PC-9 (cell line): Measurements from ENCODE around the gene ARHGAP42. TPM values are rescaled to one million over a fixed set of nuclear protein-coding genes. Genes with fewer than 3 reads are reported as not detected.

Source experiments
- BruUV-seq: library from RNA; stranded (reverse); fragments of 400-500 nt; replicated peaks from 2 replicates; lab custom pipeline; 2021; lab: Mats Ljungman, UMichigan
- CTCF ChIA-PET: fragments of 300-600 bp; sonication (Branson Sonifier 250); formaldehyde crosslinking; loops from one replicate; lab custom pipeline; 2022; ENCODE audit warnings: antibody characterized with exemption; lab: Charles Lee
- POLR2A ChIA-PET: fragments of 300-600 bp; sonication (Branson Sonifier 250); formaldehyde crosslinking; loops from one replicate; lab custom pipeline; 2022; ENCODE audit warnings: antibody characterized with exemption; ENCODE audit not compliant: unreplicated experiment; lab: Charles Lee
- DNase-seq, 2 experiments: peaks; one replicate each; pipeline versions ENCODE4 v3.0.0 to v3.0.0-alpha.2; 2015 to 2022; ENCODE audit warnings: mixed read lengths in 1 of 2
- H2AFZ ChIP-seq: fragments of 200-600 bp; sonication (generic); 2 replicates; pipeline ENCODE4 v1.8.1; 2017; ENCODE audit warnings: antibody characterized with exemption
- H3F3A ChIP-seq: fragments of 200-600 bp; sonication (generic); 2 replicates; pipeline ENCODE4 v1.8.1; 2017; ENCODE audit warnings: antibody characterized with exemption, mild to moderate bottlenecking, low read depth; ENCODE audit not compliant: insufficient read depth
- H3K27ac ChIP-seq: fragments of 200-600 bp; sonication (generic); 2 replicates; pipeline ENCODE4 v1.6.1; 2016; ENCODE audit warnings: mixed run types
- H3K27me3 ChIP-seq: fragments of 200-600 bp; sonication (generic); 2 replicates; pipeline ENCODE4 v1.6.1; 2016; ENCODE audit warnings: low read depth, mixed run types; ENCODE audit not compliant: insufficient read depth
- H3K36me3 ChIP-seq: fragments of 200-600 bp; sonication (generic); 2 replicates; pipeline ENCODE4 v1.6.1; 2016; ENCODE audit warnings: low read depth, mixed run types
- H3K4me1 ChIP-seq: fragments of 200-600 bp; sonication (generic); replicated peaks from 2 replicates; pipeline ENCODE4 v1.6.1; 2016; ENCODE audit warnings: mixed run types; ENCODE audit not compliant: insufficient read depth
- H3K4me2 ChIP-seq: fragments of 200-600 bp; sonication (generic); 2 replicates; pipeline ENCODE4 v1.6.1; 2017; ENCODE audit warnings: mixed run types
- H3K4me3 ChIP-seq: fragments of 200-600 bp; sonication (generic); 2 replicates; pipeline ENCODE4 v1.6.1; 2016; ENCODE audit warnings: mixed run types
- H3K79me2 ChIP-seq: fragments of 200-600 bp; sonication (generic); 2 replicates; pipeline ENCODE4 v1.6.1; 2017; ENCODE audit warnings: low read depth, mixed run types
- H3K9me2 ChIP-seq: fragments of 200-600 bp; sonication (generic); 2 replicates; pipeline ENCODE4 v1.8.1; 2017; ENCODE audit warnings: mild to moderate bottlenecking; ENCODE audit not compliant: insufficient read depth
- H3K9me3 ChIP-seq: fragments of 200-600 bp; sonication (generic); 2 replicates; pipeline ENCODE4 v1.8.1; 2016; ENCODE audit warnings: low read depth; ENCODE audit not compliant: insufficient read depth
- H4K20me1 ChIP-seq: fragments of 200-600 bp; sonication (generic); 2 replicates; pipeline ENCODE4 v1.8.1; 2017; ENCODE audit not compliant: insufficient read depth
- CTCF ChIP-seq: fragments of 200-600 bp; sonication (generic); conservative IDR thresholded peaks from 2 replicates; pipeline ENCODE4 v1.6.1; 2017; ENCODE audit warnings: mixed run types, antibody characterized with exemption, mild to moderate bottlenecking, moderate library complexity
- EZH2 ChIP-seq: fragments of 200-600 bp; sonication (generic); IDR thresholded peaks from 2 replicates; pipeline ENCODE4 v1.8.0; 2017; ENCODE audit warnings: antibody characterized with exemption, low read depth
- intact Hi-C: fragments of 100-400 bp; cut with micrococcal nuclease; formaldehyde crosslinking; loops from one replicate; pipeline ENCODE4 v1.10.0; 2022; ENCODE audit not compliant: unreplicated experiment
- total RNA-seq: library from RNA; stranded (reverse); gene quantifications from 2 replicates; pipeline ENCODE4 v1.2.3, GENCODE V29; 2021

Gene ARHGAP42
- total RNA-seq, 1 experiment from 2014 or later: 12.8 TPM

DNA sequence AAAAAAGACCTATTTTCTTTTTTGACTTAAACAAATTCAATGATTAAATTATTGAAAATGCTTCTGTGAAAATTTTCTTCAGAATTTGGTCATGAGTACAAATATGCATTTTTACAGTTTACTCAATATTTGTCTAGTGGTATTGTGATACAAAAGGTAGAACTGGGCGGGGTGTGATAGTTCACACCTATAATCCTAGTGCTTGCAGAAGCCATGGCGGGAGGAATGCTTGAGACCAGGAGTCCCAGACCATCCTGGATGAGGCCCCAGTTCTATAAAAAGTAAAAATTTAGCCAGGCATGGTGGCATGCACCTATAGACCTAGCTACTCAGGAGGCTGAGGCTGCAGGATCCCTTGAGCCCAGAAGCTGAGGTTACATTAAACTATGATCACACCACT lies 90.6 kb downstream of the ARHGAP42 start:
- ChIA-PET POLR2A (interaction anchor here (0.5 to 0.6 kb wide), 3 partner anchors 8 to 156 kb away, joined by 3 to 7 read pairs (median 3); no protein-coding TSS in a partner anchor), CTCF (interaction anchor here (0.7 to 2.4 kb wide), 2 partner anchors 50 to 1889 kb away, joined by 3 to 10 read pairs; no protein-coding TSS in a partner anchor)
- no peaks in the 10 kb centered on the region for H3K9me3 ChIP-seq
- peak overlapping the region; percentile 67 for H3K4me2 ChIP-seq
- intact Hi-C loops: loop anchor here (1.0 to 2.0 kb wide), 5 partner anchors 25 to 84 kb away; no protein-coding TSS in a partner anchor
- peaks cover 5% of the 10 kb centered on the region; the same call in 1 of the 2 replicates for H3K36me3 ChIP-seq
- H3K9me2 ChIP-seq: no peaks in the 10 kb centered on the region
- TF ChIP-seq CTCF: no peak
- no peak for TF ChIP-seq EZH2
- H3K27me3 ChIP-seq: no peaks in the 10 kb centered on the region
- H4K20me1 ChIP-seq: no peaks in the 10 kb centered on the region
- H3K79me2 ChIP-seq: no peaks in the 10 kb centered on the region
- no TSS peak for BruUV-seq
- H3K27ac ChIP-seq: peak overlapping the region; percentile 98
- peak; percentile 21 to 83 for DNase-seq
- H3F3A ChIP-seq: peaks cover 39% of the 10 kb centered on the region
- peaks cover 44% of the 10 kb centered on the region for H3K4me1 ChIP-seq
- H2AFZ ChIP-seq: no peak overlapping the region
- H3K4me3 ChIP-seq: no peak overlapping the region

- Histone ChIP-seq H3K9me2 (no peaks in the 10 kb centered on the region), H3K9me3 (no peaks in the 10 kb centered on the region), H3F3A (peaks cover 39% of the 10 kb centered on the region), H2AFZ (no peak overlapping the region), H3K36me3 (peaks cover 5% of the 10 kb centered on the region; the same call in 1 of the 2 replicates), H3K79me2 (no peaks in the 10 kb centered on the region), H3K4me2 (peak overlapping the region; percentile 67; the same call in 1 of the 2 replicates), H4K20me1 (no peaks in the 10 kb centered on the region), H3K27me3 (no peaks in the 10 kb centered on the region), H3K4me1 (peaks cover 44% of the 10 kb centered on the region), H3K27ac (peak overlapping the region; percentile 98), H3K4me3 (no peak overlapping the region)
- CTCF ChIA-PET: no interaction called here
- TF ChIP-seq CTCF: no peak
- no peak for TF ChIP-seq EZH2
- BruUV-seq: no TSS peak
- intact Hi-C loops: no loop called here
- no peak for DNase-seq
- POLR2A ChIA-PET: interaction anchor here (0.6 kb wide), 1 partner anchor 156 kb away, joined by 3 read pairs; no protein-coding TSS in a partner anchor
These were observed 91.2 kb downstream of the ARHGAP42 start for GRCh38 chr11:100778166-100778785.

GRCh38 chr11:100780470-100780869 lies 93.4 kb downstream of the ARHGAP42 start:
- no peak overlapping the region for H3K4me2 ChIP-seq

More at GRCh38 chr11:100780470-100780869, 93.4 kb downstream of the ARHGAP42 start:
- CTCF ChIA-PET: interaction anchor here (0.5 kb wide), 1 partner anchor 96 kb away, joined by 4 read pairs; no protein-coding TSS in a partner anchor
- H3K4me1 ChIP-seq: peaks cover 32% of the 10 kb centered on the region
- H4K20me1 ChIP-seq: no peaks in the 10 kb centered on the region
- TF ChIP-seq EZH2: no peak
- no peak for TF ChIP-seq CTCF
- DNase-seq: no peak
- intact Hi-C loops: no loop called here
- no peaks in the 10 kb centered on the region for H3K27me3 ChIP-seq
- H3K36me3 ChIP-seq: no peaks in the 10 kb centered on the region
- POLR2A ChIA-PET: no interaction called here
- H3K9me3 ChIP-seq: no peaks in the 10 kb centered on the region
- BruUV-seq: no TSS peak
- H3K9me2 ChIP-seq: no peaks in the 10 kb centered on the region
- H3F3A ChIP-seq: peaks cover 32% of the 10 kb centered on the region
- H3K27ac ChIP-seq: no peak overlapping the region
- H3K4me3 ChIP-seq: no peak overlapping the region
- H2AFZ ChIP-seq: no peak overlapping the region
- H3K79me2 ChIP-seq: no peaks in the 10 kb centered on the region
